Colonic mucosa (tissue), 4 donors: Measurements from ENCODE around the gene TAF3. TPM values are rescaled to one million over a fixed set of nuclear protein-coding genes. Genes with fewer than 3 reads are reported as not detected.
A peak's percentile ranks its signal among the peaks of the same experiment; 100 is the strongest.

ENCODE experiments used
- DNase-seq: peaks from one replicate; pipeline ENCODE4 v3.0.0-alpha.2; 2020
- H3K27ac ChIP-seq: fragments of 200-600 bp; one replicate; pipeline ENCODE4 v1.8.0; 2021
- H3K27me3 ChIP-seq: fragments of 200-600 bp; one replicate; pipeline ENCODE4 v1.8.0; 2021
- H3K36me3 ChIP-seq: fragments of 200-600 bp; one replicate; pipeline ENCODE4 v1.8.0; 2021
- H3K4me1 ChIP-seq: fragments of 200-600 bp; one replicate; pipeline ENCODE4 v1.8.0; 2021; ENCODE audit warnings: mild to moderate bottlenecking
- H3K4me3 ChIP-seq: fragments of 200-600 bp; one replicate; pipeline ENCODE4 v1.8.0; 2021
- H3K9ac ChIP-seq, 2 donors: one replicate each; pipeline ENCODE4 v1.7.0; 2013; ENCODE audit warnings: control low read depth in 2 of 2, low read depth in 2 of 2, low read length in 2 of 2
- H3K9me3 ChIP-seq: fragments of 200-600 bp; one replicate; pipeline ENCODE4 v1.8.0; 2021
- intact Hi-C: fragments of 100-400 bp; cut with DNase I; formaldehyde crosslinking; loops from one replicate; pipeline ENCODE4 v1.14.1; 2022
- total RNA-seq, 2 donors: library from RNA; stranded (reverse); fragmentation: NEBNext Ultra II Directional in 1 of 2; extraction: Animal tissue kit (Norgen Biotek cat#: 25700) in 1 of 2; gene quantifications; one replicate each; pipeline ENCODE4 v1.2.1, GENCODE V29; 2021
- TF ChIP-seq, protein P1 (sequence below): fragments of 200-600 bp; IDR thresholded peaks from one replicate; pipeline ENCODE4 v1.8.0; 2022; ENCODE audit warnings: antibody characterized with exemption, mild to moderate bottlenecking
- donor health status: healthy.
- donor health status: DM: no; HTN: no; CAD: no.
- donor health status: DM: no; HTN: no; CAD: no.

The TAF3 gene
- total RNA-seq, 2 donors from 2014 or later = 4.4 to 6.3 TPM

DNA sequence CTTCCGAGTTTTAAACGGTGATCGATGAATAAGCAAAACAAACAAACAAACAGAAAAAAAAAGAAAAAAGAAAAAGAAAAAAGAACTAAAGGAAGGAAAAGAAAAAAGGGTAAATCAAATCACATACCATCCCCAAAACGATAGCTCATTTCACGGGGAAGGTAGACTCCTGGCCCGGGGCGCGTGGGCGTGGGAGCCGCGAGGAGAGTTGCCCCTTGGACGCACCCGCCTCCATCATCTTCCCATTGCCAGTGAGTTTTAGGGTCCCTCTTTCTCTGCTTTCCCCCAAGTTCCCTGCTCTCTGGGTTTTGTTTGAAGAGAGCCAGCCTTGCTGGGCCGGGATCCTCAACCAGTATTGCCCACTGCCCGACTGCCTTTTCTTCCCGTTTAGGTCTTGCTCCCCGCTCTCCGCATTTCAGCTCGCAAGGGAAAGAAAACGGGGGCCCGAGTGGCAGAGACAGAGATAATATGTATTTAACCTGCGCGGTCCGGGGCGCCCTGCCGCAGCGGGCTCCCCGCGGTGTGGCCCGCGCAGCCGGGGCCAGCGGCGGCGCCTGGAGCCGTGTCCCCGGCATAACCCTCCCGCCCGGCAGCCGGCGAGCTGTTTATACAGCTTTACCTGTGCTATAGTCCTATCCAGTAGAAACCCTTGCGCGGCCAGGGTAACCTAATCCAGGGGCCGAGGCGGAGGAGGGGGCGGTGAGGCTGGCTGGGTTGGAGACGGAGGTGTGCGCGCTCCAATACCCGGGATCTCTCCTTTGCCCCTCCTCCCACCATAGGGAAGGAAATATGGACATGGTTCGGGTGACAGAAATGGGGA lies 230.9 kb downstream of the TAF3 start:
- intact Hi-C loops = no loop called here
- H3K27ac ChIP-seq = no peak overlapping the region
- no peaks in the 10 kb centered on the region for H3K36me3 ChIP-seq
- DNase-seq = no peak
- TF ChIP-seq, protein P1, sequence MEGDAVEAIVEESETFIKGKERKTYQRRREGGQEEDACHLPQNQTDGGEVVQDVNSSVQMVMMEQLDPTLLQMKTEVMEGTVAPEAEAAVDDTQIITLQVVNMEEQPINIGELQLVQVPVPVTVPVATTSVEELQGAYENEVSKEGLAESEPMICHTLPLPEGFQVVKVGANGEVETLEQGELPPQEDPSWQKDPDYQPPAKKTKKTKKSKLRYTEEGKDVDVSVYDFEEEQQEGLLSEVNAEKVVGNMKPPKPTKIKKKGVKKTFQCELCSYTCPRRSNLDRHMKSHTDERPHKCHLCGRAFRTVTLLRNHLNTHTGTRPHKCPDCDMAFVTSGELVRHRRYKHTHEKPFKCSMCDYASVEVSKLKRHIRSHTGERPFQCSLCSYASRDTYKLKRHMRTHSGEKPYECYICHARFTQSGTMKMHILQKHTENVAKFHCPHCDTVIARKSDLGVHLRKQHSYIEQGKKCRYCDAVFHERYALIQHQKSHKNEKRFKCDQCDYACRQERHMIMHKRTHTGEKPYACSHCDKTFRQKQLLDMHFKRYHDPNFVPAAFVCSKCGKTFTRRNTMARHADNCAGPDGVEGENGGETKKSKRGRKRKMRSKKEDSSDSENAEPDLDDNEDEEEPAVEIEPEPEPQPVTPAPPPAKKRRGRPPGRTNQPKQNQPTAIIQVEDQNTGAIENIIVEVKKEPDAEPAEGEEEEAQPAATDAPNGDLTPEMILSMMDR = no peak
- peaks cover 95% of the 10 kb centered on the region for H3K27me3 ChIP-seq
- no peak overlapping the region for H3K9ac ChIP-seq
- peaks cover 23% of the 10 kb centered on the region for H3K4me1 ChIP-seq
- H3K9me3 ChIP-seq = no peaks in the 10 kb centered on the region
- no peak overlapping the region for H3K4me3 ChIP-seq

DNA sequence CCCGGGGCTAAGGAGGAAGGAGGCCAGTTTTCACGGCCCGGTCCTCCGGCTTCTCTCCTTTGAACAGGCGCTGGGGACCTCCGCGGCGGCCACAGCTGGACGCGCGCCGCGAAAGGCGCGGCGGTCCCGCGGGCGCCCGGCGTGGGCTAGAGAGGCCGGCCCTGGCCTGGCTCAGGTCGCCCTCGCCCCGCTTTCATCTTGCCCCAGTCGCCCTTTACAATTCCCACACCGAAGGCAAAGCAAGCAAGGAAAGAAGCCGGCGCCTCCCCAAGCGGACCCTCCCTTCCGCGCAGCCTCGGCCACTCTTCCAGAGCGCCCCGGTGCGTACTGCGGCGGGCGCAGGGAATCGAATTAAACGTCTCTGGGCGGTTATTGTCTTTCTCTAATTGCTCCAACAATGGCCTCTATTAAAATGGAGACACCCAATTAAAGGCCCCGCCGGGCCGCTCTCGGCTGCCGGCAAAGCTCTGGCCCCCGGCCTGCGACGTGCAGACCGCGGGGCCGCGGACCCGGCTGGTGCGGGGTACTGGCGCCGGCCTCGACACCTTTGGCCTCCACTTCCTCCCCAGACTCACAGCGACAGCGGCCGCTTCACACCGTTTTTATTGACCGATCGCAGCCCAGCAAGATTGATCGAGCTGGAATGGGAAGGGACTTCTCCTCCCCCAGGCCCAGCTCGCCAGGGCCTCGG lies 231.7 kb downstream of the TAF3 start:
- intact Hi-C loops = no loop called here
- TF ChIP-seq, protein P1 = no peak
- Histone ChIP-seq H3K27ac (no peak overlapping the region), H3K36me3 (no peaks in the 10 kb centered on the region), H3K27me3 (peaks cover 95% of the 10 kb centered on the region), H3K9ac (no peak overlapping the region), H3K4me3 (peak overlapping the region; percentile 30), H3K4me1 (peaks cover 23% of the 10 kb centered on the region), H3K9me3 (no peaks in the 10 kb centered on the region)
- no peak for DNase-seq

DNA sequence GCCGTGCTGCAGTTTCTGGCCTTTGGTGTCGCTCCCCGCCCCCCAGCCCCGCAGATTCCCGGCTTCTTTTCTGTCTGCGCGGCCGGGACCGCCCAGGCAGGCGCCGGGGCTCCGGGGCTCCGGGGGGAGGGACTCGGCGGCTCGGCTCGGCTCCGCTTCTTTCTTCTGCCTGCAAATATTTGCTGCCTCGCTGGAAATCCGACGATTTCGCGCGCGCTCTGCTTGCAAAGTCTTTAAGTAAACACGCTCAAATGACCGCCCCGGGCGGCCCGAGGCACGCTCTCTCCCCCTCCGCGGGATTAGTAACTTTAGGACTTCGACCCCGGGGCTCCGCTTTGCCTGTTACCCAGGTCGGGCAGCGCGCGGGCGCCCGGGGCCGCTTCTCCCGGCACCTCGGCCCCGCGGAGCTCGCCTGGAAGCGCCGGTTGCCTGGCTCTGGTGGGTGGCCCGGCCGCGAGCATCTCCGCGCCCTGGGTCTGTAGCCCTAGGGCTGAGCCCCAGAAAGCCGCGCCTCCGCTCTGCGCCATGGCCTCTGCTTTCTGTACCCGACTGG lies 232.3 kb downstream of the TAF3 start:
- H3K36me3 ChIP-seq = no peaks in the 10 kb centered on the region
- TF ChIP-seq, protein P1 = no peak
- H3K27me3 ChIP-seq = peaks cover 95% of the 10 kb centered on the region
- H3K9ac ChIP-seq = no peak overlapping the region
- peak overlapping the region; percentile 30 for H3K4me3 ChIP-seq
- H3K27ac ChIP-seq = no peak overlapping the region
- no peaks in the 10 kb centered on the region for H3K9me3 ChIP-seq
- H3K4me1 ChIP-seq = peaks cover 23% of the 10 kb centered on the region
- no peak for DNase-seq
- intact Hi-C loops = no loop called here

DNA sequence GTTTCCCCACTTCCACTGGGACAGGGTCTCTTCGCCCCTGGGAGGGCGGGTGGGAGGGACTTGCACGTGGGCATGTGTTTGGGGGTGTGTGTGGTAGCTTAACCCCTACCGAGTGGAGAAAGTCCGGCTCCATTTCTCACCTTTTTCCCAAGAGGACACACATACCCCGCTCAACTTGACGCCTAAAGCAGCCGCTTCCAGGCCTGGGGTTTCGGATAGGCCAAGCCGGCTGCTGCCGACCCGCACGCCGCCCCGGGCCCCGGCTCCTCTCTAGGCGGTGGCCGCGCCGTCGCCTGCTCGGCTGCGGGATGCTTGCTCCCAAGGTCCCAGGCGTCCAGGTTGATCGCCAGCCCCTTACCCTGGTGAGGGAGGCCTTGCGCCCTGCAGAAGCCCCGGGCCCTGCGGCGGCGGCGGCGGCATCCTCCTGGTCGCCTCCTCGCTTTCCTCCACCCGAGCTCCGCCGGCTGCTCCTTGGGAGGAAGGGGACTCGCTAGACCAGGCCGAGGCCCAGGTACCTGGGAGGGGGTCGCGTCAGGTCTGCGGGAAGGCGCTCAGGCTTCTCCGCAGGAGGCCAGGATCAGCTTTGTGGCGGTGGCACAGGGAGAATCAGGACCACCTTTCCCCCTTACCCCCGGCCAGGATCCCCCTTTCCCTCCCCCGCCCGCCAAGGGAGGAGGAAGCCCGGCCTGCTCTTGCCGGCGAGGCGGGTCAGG lies 233.0 kb downstream of the TAF3 start:
- H3K9me3 ChIP-seq = no peaks in the 10 kb centered on the region
- intact Hi-C loops = no loop called here
- H3K36me3 ChIP-seq = no peaks in the 10 kb centered on the region
- no peak for DNase-seq
- TF ChIP-seq, protein P1 = no peak
- no peak overlapping the region for H3K9ac ChIP-seq
- peaks cover 23% of the 10 kb centered on the region for H3K4me1 ChIP-seq
- peaks cover 95% of the 10 kb centered on the region for H3K27me3 ChIP-seq
- H3K27ac ChIP-seq = no peak overlapping the region
- H3K4me3 ChIP-seq = no peak overlapping the region

DNA sequence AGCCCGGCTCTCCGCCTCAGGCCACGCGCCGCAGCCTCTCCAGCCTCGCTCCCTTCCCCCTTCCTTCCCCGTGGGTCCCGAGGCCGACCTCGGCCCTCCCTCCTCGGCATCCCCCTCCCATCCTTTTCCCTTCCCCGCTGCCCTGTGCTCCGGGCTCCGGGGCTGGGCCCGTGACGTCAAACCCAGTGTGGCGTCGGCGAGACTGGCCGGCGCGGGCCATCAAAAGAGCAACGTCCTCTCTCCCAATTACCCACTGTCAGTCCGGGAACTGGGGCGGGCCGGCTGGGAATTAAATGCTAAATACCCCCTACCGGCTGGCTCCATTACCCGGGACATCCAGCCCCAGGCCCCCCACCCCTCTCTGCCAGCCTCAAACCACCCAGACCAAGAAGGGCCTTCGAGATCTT lies 233.5 kb downstream of the TAF3 start:
- no peak overlapping the region for H3K4me3 ChIP-seq
- H3K27me3 ChIP-seq = peaks cover 98% of the 10 kb centered on the region
- H3K4me1 ChIP-seq = peaks cover 23% of the 10 kb centered on the region
- no peak overlapping the region for H3K9ac ChIP-seq
- DNase-seq = no peak
- TF ChIP-seq, protein P1 = no peak
- intact Hi-C loops = no loop called here
- no peaks in the 10 kb centered on the region for H3K36me3 ChIP-seq
- no peak overlapping the region for H3K27ac ChIP-seq
- no peaks in the 10 kb centered on the region for H3K9me3 ChIP-seq
